GM21576 (cell line): ENCODE data around the gene TUBB4A.
"Not testable (repeated sequence)": the region's sequence is repeated elsewhere in the genome, so short reads cannot be mapped to it uniquely, and the experiment has no call there.

Source experiments
- ATAC-seq: cut with Tn5 transposase; IDR thresholded peaks from one replicate; pipeline ENCODE4 v1.9.1; 2021; ENCODE audit warnings: mild to moderate bottlenecking, moderate library complexity; ENCODE audit not compliant: unreplicated experiment

TUBB4A gene

GRCh38 chr19:6527893-6528543 is 25.9 kb upstream of the TUBB4A start:
- peak; percentile 40 for ATAC-seq

GRCh38 chr19:6524311-6524710 is 22.2 kb upstream of the TUBB4A start:
- ATAC-seq, result no peak

GRCh38 chr19:6522712-6523111 is 20.6 kb upstream of the TUBB4A start:
- ATAC-seq, result no peak

- peak; percentile 38 for ATAC-seq
Measured at GRCh38 chr19:6521718-6522646, 19.9 kb upstream of the TUBB4A start.

GRCh38 chr19:6519289-6519688 is 17.2 kb upstream of the TUBB4A start:
- no peak for ATAC-seq

GRCh38 chr19:6518145-6518911 is 16.2 kb upstream of the TUBB4A start:
- ATAC-seq, result no peak

GRCh38 chr19:6516659-6517291 is 14.7 kb upstream of the TUBB4A start:
- ATAC-seq, result peak; percentile 46

GRCh38 chr19:6516018-6516658 is 14.0 kb upstream of the TUBB4A start:
- peak; percentile 51 for ATAC-seq

GRCh38 chr19:6514926-6515544 is 12.9 kb upstream of the TUBB4A start:
- ATAC-seq, result no peak

GRCh38 chr19:6514089-6514488 is 12.0 kb upstream of the TUBB4A start:
- ATAC-seq, result no peak

- ATAC-seq, result no peak
Measured at GRCh38 chr19:6510618-6511017, 8.5 kb upstream of the TUBB4A start.

GRCh38 chr19:6509118-6509971 is 7.2 kb upstream of the TUBB4A start:
- ATAC-seq, result no peak

- not testable (repeated sequence) for ATAC-seq
Measured at GRCh38 chr19:6508028-6508771, 6.1 kb upstream of the TUBB4A start.

GRCh38 chr19:6503407-6504201 is 1.5 kb upstream of the TUBB4A start:
- no peak for ATAC-seq

- ATAC-seq, result no peak
Measured at GRCh38 chr19:6500837-6501739, 1.0 kb downstream of the TUBB4A start.

GRCh38 chr19:6499052-6499790 is 2.9 kb downstream of the TUBB4A start:
- ATAC-seq, result no peak
